ENCODE measurements around the gene C1orf159.
A peak's percentile ranks its signal among the peaks of the same experiment; 100 is the strongest.
"Not testable (repeated sequence)": the region's sequence is repeated elsewhere in the genome, so short reads cannot be mapped to it uniquely, and the experiment has no call there.

The C1orf159 gene

DNA sequence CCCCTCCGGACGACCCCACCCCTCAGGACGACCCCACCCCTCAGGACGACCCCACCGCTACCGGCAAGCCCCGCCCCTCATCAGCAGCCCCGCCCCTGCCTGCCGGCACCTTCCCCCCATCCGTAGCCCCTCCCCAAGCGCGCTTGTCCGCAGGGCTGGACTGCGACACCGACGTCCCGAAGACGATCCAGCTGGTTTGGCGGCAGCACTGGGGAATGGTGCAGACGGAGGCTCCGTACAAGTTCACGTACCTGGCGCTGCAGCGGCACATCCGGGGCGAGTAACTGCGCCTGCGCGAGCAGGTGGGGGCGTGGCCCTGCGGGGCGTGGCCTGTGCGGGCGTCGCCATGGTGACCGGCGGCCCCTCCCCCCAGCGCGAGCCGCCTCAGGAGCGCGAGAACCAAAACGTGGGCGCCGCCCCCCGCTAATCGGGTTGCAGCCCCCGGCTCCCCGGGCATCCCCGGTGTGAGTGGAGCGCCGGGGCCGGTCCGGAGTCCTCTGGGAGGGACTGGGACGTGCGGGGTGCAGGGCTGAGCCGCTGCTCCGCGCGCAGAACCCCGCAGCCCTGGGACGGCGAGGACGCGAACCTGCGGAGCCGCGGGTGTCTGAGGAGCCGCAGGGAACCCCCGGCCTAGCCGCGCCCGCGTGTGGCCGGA lies 46.7 kb downstream of the C1orf159 start:
- Histone ChIP-seq H3K36me3 (no peaks in the 10 kb centered on the region), H3K4me3 (ENCODE audit: low read depth in 1 of 2, low read length in 1 of 2) (peak overlapping the region; percentile 59 to 71), H3K27ac (no peak overlapping the region), H3K27me3 (peaks cover 84% of the 10 kb centered on the region), H3K9me3 (no peaks in the 10 kb centered on the region), H3K4me1 (ENCODE audit: control insufficient read depth in 1 of 2, insufficient read depth in 1 of 2, low read depth in 1 of 2, low read length in 1 of 2) (peaks cover 0 to 10% of the 10 kb centered on the region in 2 experiments)
- TF ChIP-seq, protein P1, sequence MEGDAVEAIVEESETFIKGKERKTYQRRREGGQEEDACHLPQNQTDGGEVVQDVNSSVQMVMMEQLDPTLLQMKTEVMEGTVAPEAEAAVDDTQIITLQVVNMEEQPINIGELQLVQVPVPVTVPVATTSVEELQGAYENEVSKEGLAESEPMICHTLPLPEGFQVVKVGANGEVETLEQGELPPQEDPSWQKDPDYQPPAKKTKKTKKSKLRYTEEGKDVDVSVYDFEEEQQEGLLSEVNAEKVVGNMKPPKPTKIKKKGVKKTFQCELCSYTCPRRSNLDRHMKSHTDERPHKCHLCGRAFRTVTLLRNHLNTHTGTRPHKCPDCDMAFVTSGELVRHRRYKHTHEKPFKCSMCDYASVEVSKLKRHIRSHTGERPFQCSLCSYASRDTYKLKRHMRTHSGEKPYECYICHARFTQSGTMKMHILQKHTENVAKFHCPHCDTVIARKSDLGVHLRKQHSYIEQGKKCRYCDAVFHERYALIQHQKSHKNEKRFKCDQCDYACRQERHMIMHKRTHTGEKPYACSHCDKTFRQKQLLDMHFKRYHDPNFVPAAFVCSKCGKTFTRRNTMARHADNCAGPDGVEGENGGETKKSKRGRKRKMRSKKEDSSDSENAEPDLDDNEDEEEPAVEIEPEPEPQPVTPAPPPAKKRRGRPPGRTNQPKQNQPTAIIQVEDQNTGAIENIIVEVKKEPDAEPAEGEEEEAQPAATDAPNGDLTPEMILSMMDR (IDR thresholded peaks at IDR 0.05) = no peak

DNA sequence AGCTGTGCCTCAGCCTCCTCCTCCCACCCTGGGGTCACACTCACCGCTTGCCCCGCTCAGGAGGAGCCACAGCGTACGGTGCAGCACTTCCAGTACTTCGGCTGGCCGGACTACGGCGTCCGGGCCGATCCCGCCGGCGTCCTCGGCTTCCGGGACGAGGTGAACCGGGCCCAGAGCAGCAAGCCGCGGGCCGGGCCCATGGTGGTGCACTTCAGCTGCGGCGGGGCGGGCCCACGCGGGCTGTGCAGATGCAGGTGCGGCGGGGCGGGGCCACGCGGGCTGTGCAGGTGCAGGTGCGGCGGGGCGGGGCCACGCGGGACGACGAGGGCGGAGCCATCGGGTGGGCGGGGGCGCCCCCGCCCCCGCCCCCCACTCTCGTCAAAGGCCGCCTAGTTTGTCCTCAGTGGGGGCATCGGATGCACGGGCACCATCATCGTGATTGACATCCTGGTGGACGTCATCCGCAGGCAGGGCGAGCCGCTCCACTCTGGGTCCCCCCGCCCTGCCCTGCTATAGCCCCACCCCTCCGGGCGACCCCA lies 47.3 kb downstream of the C1orf159 start:
- no peaks in the 10 kb centered on the region for H3K9me3 ChIP-seq
- no peak overlapping the region for H3K27ac ChIP-seq
- peaks cover 0 to 10% of the 10 kb centered on the region in 2 experiments for H3K4me1 ChIP-seq (ENCODE audit: control insufficient read depth in 1 of 2, insufficient read depth in 1 of 2, low read depth in 1 of 2, low read length in 1 of 2)
- peak overlapping the region; percentile 29 to 71 for H3K4me3 ChIP-seq (ENCODE audit: low read depth in 1 of 2, low read length in 1 of 2)
- H3K27me3 ChIP-seq = peaks cover 90% of the 10 kb centered on the region
- H3K36me3 ChIP-seq = no peaks in the 10 kb centered on the region
- TF ChIP-seq, protein P1 (IDR thresholded peaks at IDR 0.05) = no peak

DNA sequence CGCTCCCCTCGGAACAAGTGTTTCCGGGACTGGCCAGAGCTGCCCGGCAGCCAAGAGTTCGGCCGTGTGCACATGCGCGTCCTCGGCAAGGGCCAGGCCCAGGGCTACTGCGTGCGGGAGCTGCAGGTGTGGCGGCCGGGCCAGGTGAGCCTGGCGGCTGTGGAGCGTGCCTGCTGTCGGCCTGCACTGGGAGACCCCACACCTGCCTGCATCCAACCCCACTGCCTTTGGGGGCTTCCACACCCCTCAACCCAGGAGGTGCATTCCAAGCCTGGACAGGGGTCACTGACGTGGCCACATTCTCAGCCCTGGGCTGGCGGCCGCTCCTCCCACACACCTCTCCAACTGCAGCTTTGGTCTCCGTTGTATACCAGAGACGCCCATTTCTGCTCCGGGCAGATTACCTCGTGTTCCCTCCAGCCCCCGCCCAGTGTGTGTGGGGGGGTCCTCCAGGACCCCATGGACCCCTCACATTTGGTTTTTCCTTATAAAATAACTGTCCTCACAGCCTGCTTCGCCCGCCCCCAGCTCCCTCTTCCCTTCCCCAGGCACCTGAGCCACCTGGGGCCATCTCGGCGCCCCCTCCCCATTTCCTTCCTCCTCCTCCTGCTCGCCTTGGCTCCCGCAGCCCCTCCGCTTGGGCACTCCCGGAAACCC lies 47.9 kb downstream of the C1orf159 start:
- Histone ChIP-seq H3K27ac (no peak overlapping the region), H3K36me3 (no peaks in the 10 kb centered on the region), H3K27me3 (peaks cover 96% of the 10 kb centered on the region), H3K4me3 (ENCODE audit: low read depth in 1 of 2, low read length in 1 of 2) (peak overlapping the region in 1 of 2 experiments; percentile 71), H3K9me3 (no peaks in the 10 kb centered on the region), H3K4me1 (ENCODE audit: control insufficient read depth in 1 of 2, insufficient read depth in 1 of 2, low read depth in 1 of 2, low read length in 1 of 2) (peaks cover 0 to 10% of the 10 kb centered on the region in 2 experiments)
- TF ChIP-seq, protein P1 (IDR thresholded peaks at IDR 0.05) = no peak

DNA sequence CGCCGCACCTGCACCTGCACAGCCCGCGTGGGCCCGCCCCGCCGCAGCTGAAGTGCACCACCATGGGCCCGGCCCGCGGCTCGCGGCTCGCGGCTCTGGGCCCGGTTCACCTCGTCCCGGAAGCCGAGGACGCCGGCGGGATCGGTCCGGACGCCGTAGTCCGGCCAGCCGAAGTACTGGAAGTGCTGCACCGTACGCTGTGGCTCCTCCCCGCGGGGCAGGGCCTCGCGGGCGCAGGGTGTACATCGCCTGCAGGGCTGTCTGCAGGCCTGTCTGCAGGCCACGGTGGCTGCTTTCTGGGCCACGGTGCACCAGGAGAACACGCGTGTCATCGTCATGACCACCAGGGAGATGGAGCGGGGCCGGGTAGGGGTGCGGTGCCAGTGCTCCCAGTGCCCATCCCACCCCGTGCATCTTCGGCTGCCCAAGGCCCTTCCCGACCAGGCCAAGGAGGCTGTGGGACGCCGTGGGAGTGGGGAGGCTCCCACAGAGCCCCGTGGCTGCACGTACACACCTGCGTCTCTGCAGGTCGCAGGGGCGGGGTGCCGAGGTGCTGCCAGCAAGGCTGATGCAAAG lies 48.5 kb downstream of the C1orf159 start:
- no peaks in the 10 kb centered on the region for H3K9me3 ChIP-seq
- TF ChIP-seq, protein P1 (IDR thresholded peaks at IDR 0.05) = no peak
- H3K4me1 ChIP-seq (ENCODE audit: control insufficient read depth in 1 of 2, insufficient read depth in 1 of 2, low read depth in 1 of 2, low read length in 1 of 2) = peaks cover 0 to 10% of the 10 kb centered on the region in 2 experiments
- H3K27me3 ChIP-seq = peaks cover 97% of the 10 kb centered on the region
- H3K4me3 ChIP-seq (ENCODE audit: low read depth in 1 of 2, low read length in 1 of 2) = no peak overlapping the region
- no peak overlapping the region for H3K27ac ChIP-seq
- no peaks in the 10 kb centered on the region for H3K36me3 ChIP-seq

DNA sequence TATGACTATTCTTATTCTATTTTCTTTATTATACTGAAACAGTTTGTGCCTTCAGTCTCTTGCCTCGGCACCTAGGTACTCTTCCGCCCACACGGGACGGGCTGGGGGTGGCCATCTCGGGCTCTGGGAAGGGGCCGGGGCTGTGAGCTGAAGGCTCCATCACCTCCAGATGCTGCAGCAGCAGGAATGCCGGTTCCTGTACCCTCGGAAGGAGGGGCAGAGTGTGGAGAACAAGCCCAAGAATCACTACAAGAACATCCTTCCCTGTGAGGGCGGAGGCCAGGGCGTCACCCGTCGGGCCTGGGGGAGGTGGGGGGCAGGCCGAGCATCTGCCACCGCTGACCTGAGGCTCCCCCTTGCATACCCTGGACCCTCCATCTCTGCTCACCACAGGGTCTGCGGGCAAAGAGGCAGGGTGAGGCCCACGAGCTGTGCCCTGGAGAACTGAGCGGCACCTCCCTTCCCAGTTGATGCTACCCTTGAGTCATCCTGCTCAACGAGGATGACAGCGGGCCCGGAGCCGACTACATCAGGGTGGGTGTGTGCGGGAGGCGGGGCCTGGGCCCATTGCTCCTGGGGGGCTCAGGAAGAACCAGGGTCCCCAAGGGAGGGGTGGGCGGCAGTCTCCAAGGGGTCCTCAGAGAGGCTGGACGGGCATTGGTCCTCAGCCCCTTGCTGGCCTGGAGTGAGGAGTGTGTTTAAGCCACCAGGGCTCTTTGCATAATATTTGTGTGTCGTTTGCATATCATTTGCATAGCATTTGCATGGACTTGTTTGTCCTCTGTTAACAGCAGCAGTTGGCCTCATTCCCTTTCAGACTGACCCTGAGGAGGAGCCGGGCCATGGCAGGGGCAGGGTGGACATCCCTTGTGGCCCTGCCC lies 49.2 kb downstream of the C1orf159 start:
- Histone ChIP-seq H3K4me1 (ENCODE audit: control insufficient read depth in 1 of 2, insufficient read depth in 1 of 2, low read depth in 1 of 2, low read length in 1 of 2) (peaks cover 0 to 10% of the 10 kb centered on the region in 2 experiments), H3K36me3 (no peaks in the 10 kb centered on the region), H3K9me3 (no peaks in the 10 kb centered on the region), H3K27ac (no peak overlapping the region), H3K27me3 (peaks cover 97% of the 10 kb centered on the region), H3K4me3 (ENCODE audit: low read depth in 1 of 2, low read length in 1 of 2) (no peak overlapping the region)
- TF ChIP-seq, protein P1 (IDR thresholded peaks at IDR 0.05) = no peak

DNA sequence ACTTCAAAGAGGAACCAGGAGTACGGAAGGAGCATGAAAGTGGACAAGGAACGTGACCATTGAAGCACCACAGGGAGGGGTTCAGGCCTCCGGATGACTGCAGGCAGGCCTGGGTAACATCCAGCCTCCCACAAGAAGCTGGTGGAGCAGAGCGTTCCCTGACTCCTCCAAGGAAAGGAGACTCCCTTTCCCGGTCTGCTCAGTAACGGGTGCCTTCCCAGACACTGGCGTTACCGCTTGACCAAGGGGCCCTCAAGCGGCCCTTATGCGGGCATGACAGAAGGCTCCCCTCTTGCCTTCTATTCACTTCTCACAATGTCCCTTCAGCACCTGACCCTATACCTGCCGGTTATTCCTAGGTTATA lies 50.0 kb downstream of the C1orf159 start:
- peaks cover 97% of the 10 kb centered on the region for H3K27me3 ChIP-seq
- H3K4me1 ChIP-seq (ENCODE audit: control insufficient read depth in 1 of 2, insufficient read depth in 1 of 2, low read depth in 1 of 2, low read length in 1 of 2); H3K4me3 ChIP-seq (ENCODE audit: low read depth in 1 of 2, low read length in 1 of 2); H3K36me3 ChIP-seq; H3K27ac ChIP-seq; H3K9me3 ChIP-seq: not testable (repeated sequence)

Measured in neutrophil (primary cell).